Endothelial cell of umbilical vein (primary cell): ENCODE data around the gene AVPR2.

ENCODE experiments used
- EZH2 ChIP-seq: IDR thresholded peaks from 2 replicates; pipeline ENCODE4 v1.6.1; 2012; ENCODE audit warnings: borderline replicate concordance, low read depth, mild to moderate bottlenecking, moderate library complexity, low read length, inconsistent platforms; ENCODE audit not compliant: severe bottlenecking
- GATA2 ChIP-seq: IDR thresholded peaks from 2 replicates; pipeline ENCODE4 v1.7.0; 2011; ENCODE audit warnings: low read depth, mild to moderate bottlenecking, moderate library complexity, mixed read lengths, low read length; ENCODE audit not compliant: insufficient read length, insufficient read depth
- POLR2A ChIP-seq: IDR thresholded peaks from 2 replicates; pipeline ENCODE4 v1.6.1; 2012; ENCODE audit warnings: low read depth, mild to moderate bottlenecking, control low read depth, low read length
- TF ChIP-seq, protein P1 (sequence below), 2 donors: IDR thresholded peaks; 1 replicate in 1 of 2; 2 replicates in 1 of 2; pipeline ENCODE4 v1.5.1; 2011; ENCODE audit warnings: low read length in 2 of 2, mild to moderate bottlenecking in 2 of 2, moderate library complexity in 2 of 2, control low read depth in 1 of 2, inconsistent platforms in 1 of 2, low read depth in 1 of 2; ENCODE audit not compliant: insufficient read depth in 1 of 2; ENCODE audit errors: extremely low read depth in 1 of 2

GRCh38 chrX:153931151-153931550 is 26.7 kb downstream of the AVPR2 start:
- TF ChIP-seq, protein P1, sequence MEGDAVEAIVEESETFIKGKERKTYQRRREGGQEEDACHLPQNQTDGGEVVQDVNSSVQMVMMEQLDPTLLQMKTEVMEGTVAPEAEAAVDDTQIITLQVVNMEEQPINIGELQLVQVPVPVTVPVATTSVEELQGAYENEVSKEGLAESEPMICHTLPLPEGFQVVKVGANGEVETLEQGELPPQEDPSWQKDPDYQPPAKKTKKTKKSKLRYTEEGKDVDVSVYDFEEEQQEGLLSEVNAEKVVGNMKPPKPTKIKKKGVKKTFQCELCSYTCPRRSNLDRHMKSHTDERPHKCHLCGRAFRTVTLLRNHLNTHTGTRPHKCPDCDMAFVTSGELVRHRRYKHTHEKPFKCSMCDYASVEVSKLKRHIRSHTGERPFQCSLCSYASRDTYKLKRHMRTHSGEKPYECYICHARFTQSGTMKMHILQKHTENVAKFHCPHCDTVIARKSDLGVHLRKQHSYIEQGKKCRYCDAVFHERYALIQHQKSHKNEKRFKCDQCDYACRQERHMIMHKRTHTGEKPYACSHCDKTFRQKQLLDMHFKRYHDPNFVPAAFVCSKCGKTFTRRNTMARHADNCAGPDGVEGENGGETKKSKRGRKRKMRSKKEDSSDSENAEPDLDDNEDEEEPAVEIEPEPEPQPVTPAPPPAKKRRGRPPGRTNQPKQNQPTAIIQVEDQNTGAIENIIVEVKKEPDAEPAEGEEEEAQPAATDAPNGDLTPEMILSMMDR (IDR thresholded peaks at IDR 0.05; ENCODE audit: extremely low read depth in 1 of 2, insufficient read depth in 1 of 2, low read depth in 1 of 2, low read length in 2 of 2) = no peak
- no peak for TF ChIP-seq EZH2
- no peak for TF ChIP-seq POLR2A
- no peak for TF ChIP-seq GATA2
